Prostate gland (tissue), 2 donors: Measurements from ENCODE around the gene SNX13.

ENCODE experiments used
- CTCF ChIP-seq, 4 experiments: fragments of 200-600 bp in 2 of 4; fragments of 450-650 bp in 2 of 4; sonication (generic) in 2 of 4; IDR thresholded peaks; 1 replicate in 3 of 4; 2 replicates in 1 of 4; pipeline ENCODE4 v1.5.1; 2016 to 2019; ENCODE audit warnings: antibody characterized with exemption in 4 of 4, mild to moderate bottlenecking in 2 of 4, moderate library complexity in 2 of 4
- POLR2A ChIP-seq: fragments of 450-650 bp; IDR thresholded peaks from one replicate; pipeline ENCODE4 v1.6.1; 2016; ENCODE audit warnings: antibody characterized with exemption, mild to moderate bottlenecking
- POLR2AphosphoS5 ChIP-seq: sonication (generic); formaldehyde crosslinking; IDR thresholded peaks from one replicate; pipeline ENCODE4 v1.6.1; 2017; ENCODE audit warnings: antibody characterized with exemption

- TF ChIP-seq CTCF (IDR thresholded peaks at IDR 0.05) (no peak), POLR2A (no peak), POLR2AphosphoS5 (peak; percentile 68)
These were observed 95.6 kb downstream of the SNX13 start for GRCh38 chr7:17844514-17845196.
